Measurements from ENCODE around the gene PDHA1. TPM values are rescaled to one million over a fixed set of nuclear protein-coding genes. Genes with fewer than 3 reads are reported as not detected.

PDHA1 gene
- total RNA-seq, 4 donors from 2014 or later = 45.6 to 99.6 (median 72.2) TPM

DNA sequence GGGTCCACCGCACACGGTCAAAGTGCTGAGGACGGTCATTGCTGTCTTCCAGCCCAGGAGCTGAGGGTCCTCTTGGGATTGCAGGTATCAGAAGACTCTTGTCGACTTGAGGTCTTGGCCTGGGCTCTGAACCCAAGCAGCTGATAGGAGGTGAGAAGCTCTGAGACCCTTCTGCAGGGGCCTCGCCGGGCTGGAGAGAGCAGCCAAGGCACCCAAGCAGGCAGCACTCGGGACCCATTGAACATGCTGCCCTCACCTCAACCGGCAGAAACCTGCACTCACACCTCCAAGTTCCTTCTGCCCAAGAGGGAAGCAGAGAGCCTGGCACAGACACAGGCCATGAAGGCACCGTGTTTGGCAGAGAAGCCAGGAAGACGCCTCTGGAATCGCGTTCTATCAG, 34.1 kb downstream of the PDHA1 start:
- H3K27ac ChIP-seq = no peak overlapping the region
- H3K4me3 ChIP-seq = no peak overlapping the region
- H3K27me3 ChIP-seq = no peaks in the 10 kb centered on the region
- peaks cover 0 to 7% (median 0%) of the 10 kb centered on the region in 4 donors for H3K4me1 ChIP-seq
- H3K9me3 ChIP-seq = no peaks in the 10 kb centered on the region
- H3K36me3 ChIP-seq = no peaks in the 10 kb centered on the region
- no peak for DNase-seq (ENCODE audit: low spot score in 2 of 2)
- TF ChIP-seq EP300 (IDR thresholded peaks at IDR 0.05) (no peak), POLR2A (IDR thresholded peaks at IDR 0.05) (no peak)
- TF ChIP-seq, protein P1, sequence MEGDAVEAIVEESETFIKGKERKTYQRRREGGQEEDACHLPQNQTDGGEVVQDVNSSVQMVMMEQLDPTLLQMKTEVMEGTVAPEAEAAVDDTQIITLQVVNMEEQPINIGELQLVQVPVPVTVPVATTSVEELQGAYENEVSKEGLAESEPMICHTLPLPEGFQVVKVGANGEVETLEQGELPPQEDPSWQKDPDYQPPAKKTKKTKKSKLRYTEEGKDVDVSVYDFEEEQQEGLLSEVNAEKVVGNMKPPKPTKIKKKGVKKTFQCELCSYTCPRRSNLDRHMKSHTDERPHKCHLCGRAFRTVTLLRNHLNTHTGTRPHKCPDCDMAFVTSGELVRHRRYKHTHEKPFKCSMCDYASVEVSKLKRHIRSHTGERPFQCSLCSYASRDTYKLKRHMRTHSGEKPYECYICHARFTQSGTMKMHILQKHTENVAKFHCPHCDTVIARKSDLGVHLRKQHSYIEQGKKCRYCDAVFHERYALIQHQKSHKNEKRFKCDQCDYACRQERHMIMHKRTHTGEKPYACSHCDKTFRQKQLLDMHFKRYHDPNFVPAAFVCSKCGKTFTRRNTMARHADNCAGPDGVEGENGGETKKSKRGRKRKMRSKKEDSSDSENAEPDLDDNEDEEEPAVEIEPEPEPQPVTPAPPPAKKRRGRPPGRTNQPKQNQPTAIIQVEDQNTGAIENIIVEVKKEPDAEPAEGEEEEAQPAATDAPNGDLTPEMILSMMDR (IDR thresholded peaks at IDR 0.05) = no peak
- 95 to 98% methylated on average over 7 to 8 of the region's 12 CpGs for WGBS, 2 donors

DNA sequence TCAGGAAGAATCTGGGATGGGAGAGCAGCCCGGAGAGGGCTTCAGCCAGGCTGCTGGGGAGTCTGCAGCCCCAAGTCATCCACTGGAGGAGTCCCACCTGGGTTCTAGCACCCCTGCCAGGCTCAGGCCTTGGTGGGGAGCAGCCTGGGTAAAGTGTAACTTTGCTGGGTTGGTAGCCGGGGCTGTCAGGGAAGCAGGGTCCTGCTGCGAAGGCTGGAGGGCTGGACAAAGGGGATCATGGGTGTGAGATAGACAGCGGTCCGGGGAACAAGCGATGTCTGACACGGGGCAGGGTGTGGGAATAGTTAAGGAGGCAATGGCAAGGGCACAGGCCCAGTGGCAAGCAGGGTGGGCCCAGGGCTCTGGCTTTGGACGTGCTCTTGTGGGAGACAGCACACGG, 37.6 kb downstream of the PDHA1 start:
- Histone ChIP-seq H3K27me3 (no peaks in the 10 kb centered on the region), H3K4me1 (no peaks in the 10 kb centered on the region), H3K4me3 (no peak overlapping the region), H3K9me3 (no peaks in the 10 kb centered on the region), H3K36me3 (no peaks in the 10 kb centered on the region), H3K27ac (no peak overlapping the region)
- DNase-seq (ENCODE audit: low spot score in 2 of 2) = no peak
- TF ChIP-seq POLR2A (IDR thresholded peaks at IDR 0.05) (no peak), EP300 (IDR thresholded peaks at IDR 0.05) (no peak)
- TF ChIP-seq, protein P1 (IDR thresholded peaks at IDR 0.05) = no peak
- 85 to 93% methylated on average over 8 to 9 of the region's 9 CpGs for WGBS, 2 donors

DNA sequence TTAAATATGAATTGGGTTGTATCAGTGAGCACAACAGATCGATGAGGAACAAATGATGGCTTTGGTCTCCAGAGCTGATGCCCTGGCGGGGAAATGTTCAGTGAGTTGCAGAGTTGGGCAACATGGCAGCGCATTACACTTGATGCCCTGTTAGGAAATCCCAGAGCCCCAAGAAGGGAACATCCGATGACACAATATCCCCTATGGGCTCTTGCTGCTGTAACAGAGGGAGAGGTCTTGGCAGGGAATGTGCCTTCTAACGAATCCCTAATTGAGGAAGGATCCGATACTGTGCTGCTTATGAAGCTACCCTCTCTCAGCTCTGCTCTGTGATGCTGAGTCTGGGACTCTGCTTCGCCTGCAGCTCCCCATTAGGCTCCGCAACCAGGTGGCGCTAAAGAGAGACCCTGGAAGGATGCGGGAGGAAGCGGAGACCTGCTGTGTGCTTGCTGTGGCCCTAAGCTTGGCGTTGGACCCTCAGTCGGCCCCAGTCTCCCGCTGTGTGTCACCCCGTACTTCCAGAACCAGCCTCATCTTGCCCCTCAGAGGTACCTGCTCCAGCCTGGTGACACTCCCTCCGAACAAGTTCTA, 38.9 kb downstream of the PDHA1 start:
- no peak overlapping the region for H3K4me3 ChIP-seq
- no peaks in the 10 kb centered on the region for H3K9me3 ChIP-seq
- H3K4me1 ChIP-seq = no peaks in the 10 kb centered on the region
- H3K36me3 ChIP-seq = no peaks in the 10 kb centered on the region
- DNase-seq (ENCODE audit: low spot score in 2 of 2) = peak; percentile 14 to 22
- H3K27ac ChIP-seq = no peak overlapping the region
- TF ChIP-seq POLR2A (IDR thresholded peaks at IDR 0.05) (no peak), EP300 (IDR thresholded peaks at IDR 0.05) (no peak)
- TF ChIP-seq, protein P1 (IDR thresholded peaks at IDR 0.05) = peak in 2 of 5 experiments; percentile 14 to 18
- 30 to 46% methylated on average over 10 to 16 of the region's 16 CpGs for WGBS, 2 donors
- H3K27me3 ChIP-seq = no peaks in the 10 kb centered on the region

DNA sequence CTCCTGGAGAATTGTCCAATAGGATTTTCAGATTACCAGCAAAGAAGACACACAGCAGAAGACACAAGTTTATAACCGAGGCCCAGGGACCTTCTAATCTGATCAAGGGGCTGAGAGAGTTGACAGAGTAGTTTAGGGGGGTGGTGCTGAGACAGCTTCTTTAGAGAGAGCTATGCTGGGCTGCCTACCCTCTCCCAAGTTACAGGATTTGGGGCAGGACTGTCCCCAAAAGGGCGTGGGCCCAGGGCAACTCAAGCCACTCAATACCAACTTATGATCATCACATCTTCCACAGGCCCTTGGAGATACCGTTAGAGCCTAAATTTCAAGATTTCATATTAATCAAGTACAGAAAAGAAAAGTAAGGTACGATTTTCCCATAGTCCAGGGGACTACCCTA, 43.0 kb downstream of the PDHA1 start:
- WGBS, 2 donors = 69 to 87% methylated on average over 3 to 4 of the region's 4 CpGs
- TF ChIP-seq EP300 (IDR thresholded peaks at IDR 0.05) (no peak), POLR2A (IDR thresholded peaks at IDR 0.05) (no peak)
- TF ChIP-seq, protein P1 (IDR thresholded peaks at IDR 0.05) = no peak
- H3K36me3 ChIP-seq = no peaks in the 10 kb centered on the region
- DNase-seq (ENCODE audit: low spot score in 2 of 2) = no peak
- no peak overlapping the region for H3K4me3 ChIP-seq
- H3K27ac ChIP-seq = no peak overlapping the region
- H3K27me3 ChIP-seq = no peaks in the 10 kb centered on the region
- no peaks in the 10 kb centered on the region for H3K4me1 ChIP-seq
- H3K9me3 ChIP-seq = no peaks in the 10 kb centered on the region

DNA sequence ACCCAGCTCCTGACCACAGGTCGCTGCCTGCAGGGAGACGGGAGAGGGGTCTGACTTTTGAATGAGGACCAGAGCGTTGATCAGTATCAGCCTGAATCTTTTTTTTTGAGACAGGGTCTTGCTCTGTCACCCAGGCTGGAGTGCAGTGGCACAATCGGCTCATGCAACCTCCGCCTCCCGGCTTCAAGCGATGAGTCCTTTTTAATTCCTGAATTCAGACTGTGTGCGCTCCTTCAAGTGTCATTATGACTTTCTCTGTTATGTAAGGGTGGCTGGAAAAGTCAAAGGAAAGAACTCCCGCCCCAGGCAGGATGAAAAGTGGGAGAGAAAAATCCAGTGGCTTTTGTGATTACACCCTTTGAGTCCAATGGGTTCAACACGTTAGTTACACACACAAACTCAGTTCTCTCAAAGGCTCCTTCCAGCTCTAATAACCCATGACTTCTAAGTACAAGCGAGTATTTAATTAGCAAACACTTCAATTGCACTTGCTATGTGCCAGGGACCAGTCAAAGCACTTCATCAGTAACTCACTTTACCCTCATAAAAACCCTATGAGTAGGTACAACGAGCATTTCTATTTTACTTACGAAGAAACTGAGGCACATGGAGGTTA, 44.4 kb downstream of the PDHA1 start:
- Histone ChIP-seq H3K4me1 (no peaks in the 10 kb centered on the region), H3K27ac (no peak overlapping the region), H3K27me3 (no peaks in the 10 kb centered on the region), H3K36me3 (no peaks in the 10 kb centered on the region), H3K9me3 (no peaks in the 10 kb centered on the region), H3K4me3 (no peak overlapping the region)
- 69 to 70% methylated on average over 8 to 13 of the region's 13 CpGs for WGBS, 2 donors
- no peak for DNase-seq (ENCODE audit: low spot score in 2 of 2)
- TF ChIP-seq, protein P1 (IDR thresholded peaks at IDR 0.05) = no peak
- no peak for TF ChIP-seq POLR2A (IDR thresholded peaks at IDR 0.05)
- TF ChIP-seq EP300 (IDR thresholded peaks at IDR 0.05) = no peak
